GM12874 (cell line): Measurements from ENCODE around the gene ANKUB1.

Source experiments
- CTCF ChIP-seq: IDR thresholded peaks from 2 replicates; pipeline ENCODE4 v1.5.1; 2011; ENCODE audit warnings: low read depth, mild to moderate bottlenecking, control low read depth, low read length, moderate library complexity; ENCODE audit not compliant: insufficient read depth

Gene ANKUB1

DNA sequence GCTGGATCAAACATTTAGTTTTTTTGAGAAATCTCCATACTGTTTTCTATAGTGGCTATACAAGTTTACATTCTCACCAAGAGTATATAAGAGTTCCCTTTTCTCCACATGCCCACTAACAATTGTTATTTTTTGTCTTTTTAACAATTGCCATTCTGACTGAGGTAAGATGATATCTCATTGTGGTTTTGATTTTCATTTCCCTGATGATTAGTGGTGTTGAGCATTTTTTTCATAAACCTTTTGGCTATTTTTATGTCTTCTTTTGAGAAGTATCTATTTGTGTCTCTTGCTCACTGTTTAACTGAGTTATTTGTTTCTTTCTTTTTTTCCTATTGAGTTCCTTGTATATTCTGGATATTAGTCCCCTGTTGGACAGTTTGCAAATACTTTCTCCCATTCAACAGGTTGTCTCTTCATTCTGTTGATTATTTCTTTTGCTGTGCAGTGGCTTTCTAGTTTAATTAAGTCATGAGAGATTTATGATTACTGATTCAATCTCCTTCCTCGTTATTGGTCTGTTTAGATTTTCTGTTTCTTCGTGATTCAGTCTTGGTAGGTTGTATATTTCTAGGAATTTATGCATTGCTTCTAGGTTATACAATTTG is 13.9 kb upstream of the ANKUB1 start:
- no peak for TF ChIP-seq CTCF

- no peak for TF ChIP-seq CTCF
Observed at GRCh38 chr3:149801639-149802038, 9.3 kb upstream of the ANKUB1 start.

- no peak for TF ChIP-seq CTCF
Observed at GRCh38 chr3:149801195-149801594, 8.8 kb upstream of the ANKUB1 start.

DNA sequence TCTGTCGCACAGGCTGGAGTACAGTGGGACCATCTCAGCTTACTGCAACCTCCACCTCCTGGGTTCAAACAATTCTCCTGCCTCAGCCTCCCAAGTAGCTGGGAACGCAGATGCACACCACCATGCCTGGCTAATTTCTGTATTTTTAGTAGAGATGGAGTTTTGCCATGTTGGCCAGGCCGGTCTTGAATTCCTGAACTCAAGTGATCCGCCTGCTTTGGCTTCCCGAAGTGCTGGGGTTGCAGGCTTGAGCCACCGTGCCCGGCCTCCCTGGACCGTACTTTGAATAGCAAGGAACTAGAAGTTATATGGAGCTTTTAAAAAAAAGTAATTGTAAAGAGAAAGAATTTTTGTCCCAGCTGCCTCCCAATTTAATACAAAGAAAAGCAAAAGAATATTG is 8.3 kb upstream of the ANKUB1 start:
- TF ChIP-seq CTCF, result no peak

GRCh38 chr3:149796026-149796425 is 3.7 kb upstream of the ANKUB1 start:
- TF ChIP-seq CTCF, result no peak

DNA sequence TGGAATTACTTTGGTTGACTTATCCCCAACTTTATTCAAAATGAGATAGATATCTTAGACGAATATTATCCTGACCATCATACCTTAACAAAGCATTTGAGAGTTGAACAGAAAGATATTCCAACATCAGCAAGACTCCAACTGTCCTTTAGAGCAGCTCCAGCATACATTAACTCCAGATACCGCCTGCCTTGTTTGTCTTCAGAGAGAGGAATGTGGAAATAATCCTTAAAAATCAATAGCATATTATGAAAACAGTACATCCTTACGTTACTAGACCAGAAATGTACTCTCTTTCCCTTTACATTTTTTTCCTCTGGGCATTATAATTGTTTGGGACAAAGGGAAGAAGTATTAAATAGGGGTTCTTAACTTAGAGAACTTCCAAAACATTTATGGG is 1.7 kb downstream of the ANKUB1 start:
- no peak for TF ChIP-seq CTCF

DNA sequence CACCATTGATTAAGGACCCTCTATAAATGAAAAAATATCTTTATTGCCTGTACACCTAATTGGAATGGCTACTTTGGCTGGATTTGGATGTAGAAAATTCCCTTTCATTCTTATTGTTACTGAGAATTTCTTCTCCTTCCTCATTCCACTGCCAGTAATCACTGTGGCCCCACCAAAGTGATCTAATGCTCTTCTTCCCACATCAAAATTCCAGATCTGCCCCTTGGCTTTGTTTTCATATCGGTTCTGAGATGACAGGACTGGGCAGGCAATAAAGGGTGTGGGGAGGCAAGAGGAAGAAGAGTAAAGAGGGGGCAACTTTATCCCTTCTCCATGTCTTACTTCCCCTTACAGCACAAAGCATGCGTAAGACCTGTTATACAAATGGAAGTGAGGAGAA is 2.1 kb downstream of the ANKUB1 start:
- TF ChIP-seq CTCF, result no peak
